HPDE6-E6E7 (cell line): ENCODE data around the gene CREB3L4.

ENCODE experiments used
- DNase-seq: peaks from one replicate; pipeline ENCODE4 v3.0.0; 2011; ENCODE audit warnings: missing footprints; ENCODE audit errors: extremely low spot score

Gene CREB3L4

DNA sequence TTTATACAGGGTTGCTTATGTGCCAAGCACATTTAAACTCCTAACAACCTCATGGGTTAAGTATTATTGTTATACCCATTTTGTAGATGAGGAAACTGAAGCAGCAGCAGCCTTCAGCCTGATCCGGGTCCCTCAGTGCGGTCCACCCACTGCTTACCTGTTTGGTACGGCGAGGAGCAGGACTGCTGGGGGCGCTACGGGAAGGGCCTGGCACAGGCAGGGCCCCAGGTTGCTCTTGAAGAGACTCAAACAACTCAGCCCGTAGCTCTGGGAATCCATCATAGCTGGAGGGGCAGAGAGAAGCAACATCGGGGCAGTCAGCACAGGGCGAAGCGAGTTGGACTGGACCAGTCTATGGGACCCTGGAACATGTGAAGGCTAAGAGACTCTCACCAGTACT lies 30.4 kb upstream of the CREB3L4 start:
- no peak for DNase-seq

DNA sequence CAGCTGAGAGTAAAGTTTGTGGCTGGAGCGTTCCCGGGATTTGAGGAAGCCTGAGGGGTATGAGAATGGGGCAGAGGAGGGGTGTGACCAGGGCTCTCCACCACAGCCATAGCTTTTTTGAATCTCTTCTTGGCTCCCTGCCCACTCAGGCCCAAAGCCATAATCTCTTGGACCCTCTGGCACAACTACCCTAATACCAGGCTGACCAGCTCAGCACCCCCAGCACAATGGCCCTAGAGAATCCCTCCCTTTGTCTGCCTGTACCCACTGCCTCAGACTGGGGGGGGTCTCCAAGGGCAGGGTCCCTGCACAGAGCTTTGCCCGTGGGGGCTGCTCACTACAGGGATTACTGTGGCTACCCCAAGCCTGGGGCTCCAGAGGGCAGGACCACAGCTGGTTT lies 28.7 kb upstream of the CREB3L4 start:
- DNase-seq = no peak

DNA sequence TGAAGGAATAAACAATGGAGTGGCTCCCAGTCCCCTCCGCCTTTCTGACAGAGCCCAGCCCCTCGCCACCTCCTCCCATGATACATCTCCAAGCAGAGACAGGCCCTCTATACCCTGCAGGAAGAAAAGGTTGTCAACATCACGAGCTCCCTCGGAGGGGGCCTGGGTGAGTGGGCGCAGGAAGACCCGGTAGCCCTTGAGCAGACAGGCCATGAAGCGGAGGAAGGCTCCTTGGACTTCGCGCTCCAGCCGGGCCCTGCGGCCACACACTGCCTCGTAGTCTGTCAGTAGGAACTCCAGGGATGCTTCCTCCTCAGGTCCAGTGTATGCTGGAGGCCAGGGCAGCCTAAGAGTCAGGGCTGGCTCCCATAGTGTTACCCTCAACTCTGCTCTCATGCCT lies 28.2 kb upstream of the CREB3L4 start:
- DNase-seq = no peak

DNA sequence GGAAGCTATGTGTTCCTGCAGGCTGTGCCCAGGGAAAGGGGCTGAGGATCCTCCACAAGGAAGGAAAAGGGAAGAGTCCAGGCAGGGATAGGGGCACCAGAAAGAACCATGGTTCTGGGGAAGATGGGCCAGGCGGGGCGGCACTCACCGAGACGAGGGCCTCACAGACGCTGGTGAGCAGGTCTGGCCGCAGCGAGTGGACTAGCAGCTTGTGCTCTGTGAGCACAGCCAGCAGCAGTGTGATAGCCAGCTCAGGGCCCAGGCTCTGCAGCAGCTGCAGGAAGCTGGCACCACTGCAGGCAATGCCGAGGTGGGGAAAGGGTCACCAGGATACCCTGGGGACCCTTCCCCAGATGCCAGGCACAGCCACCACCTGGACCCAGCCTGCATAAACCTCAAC lies 26.9 kb upstream of the CREB3L4 start:
- no peak for DNase-seq

DNA sequence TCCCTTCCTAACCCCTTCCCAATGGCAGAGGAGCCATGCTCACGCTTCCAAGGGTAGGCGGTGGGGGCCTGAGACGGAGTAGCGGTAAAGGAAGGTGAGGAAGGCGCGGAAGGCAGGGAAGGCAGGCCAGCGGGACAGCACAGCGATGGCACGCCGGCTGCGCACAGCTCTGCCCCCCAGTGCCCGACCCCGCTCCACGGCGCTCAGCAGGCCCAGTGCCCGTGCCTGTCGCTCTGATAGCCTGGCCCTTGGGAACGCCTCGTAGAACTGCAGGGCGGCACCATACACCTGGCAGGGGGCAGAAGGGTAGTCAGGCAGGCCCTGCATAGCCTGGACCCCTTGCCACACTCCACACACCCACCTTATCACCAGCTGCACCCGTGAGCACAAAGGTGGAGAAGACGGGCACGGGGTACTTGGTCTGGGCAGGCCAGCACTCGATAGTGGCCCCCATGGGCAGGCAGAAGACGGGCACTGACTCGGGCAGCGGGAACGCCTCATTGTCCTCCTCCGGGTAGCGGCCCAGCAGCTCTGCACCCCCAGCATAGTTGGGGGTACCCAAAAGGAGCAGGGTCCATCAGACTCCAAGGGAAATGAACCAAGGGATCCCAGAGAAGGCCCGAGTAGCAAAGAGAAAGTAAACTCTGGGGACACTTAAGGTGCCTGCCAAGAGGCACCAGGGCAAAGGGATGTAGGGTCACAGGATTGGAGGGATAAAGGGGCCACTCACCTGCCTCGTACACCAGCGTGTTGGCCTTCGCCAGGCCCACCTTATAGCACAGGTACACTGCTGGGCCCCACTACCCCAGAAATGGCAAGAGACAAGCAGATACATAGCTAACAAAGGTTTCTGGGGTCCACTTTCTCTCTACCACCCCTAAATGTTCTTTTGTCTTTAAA lies 25.6 kb upstream of the CREB3L4 start:
- no peak for DNase-seq

DNA sequence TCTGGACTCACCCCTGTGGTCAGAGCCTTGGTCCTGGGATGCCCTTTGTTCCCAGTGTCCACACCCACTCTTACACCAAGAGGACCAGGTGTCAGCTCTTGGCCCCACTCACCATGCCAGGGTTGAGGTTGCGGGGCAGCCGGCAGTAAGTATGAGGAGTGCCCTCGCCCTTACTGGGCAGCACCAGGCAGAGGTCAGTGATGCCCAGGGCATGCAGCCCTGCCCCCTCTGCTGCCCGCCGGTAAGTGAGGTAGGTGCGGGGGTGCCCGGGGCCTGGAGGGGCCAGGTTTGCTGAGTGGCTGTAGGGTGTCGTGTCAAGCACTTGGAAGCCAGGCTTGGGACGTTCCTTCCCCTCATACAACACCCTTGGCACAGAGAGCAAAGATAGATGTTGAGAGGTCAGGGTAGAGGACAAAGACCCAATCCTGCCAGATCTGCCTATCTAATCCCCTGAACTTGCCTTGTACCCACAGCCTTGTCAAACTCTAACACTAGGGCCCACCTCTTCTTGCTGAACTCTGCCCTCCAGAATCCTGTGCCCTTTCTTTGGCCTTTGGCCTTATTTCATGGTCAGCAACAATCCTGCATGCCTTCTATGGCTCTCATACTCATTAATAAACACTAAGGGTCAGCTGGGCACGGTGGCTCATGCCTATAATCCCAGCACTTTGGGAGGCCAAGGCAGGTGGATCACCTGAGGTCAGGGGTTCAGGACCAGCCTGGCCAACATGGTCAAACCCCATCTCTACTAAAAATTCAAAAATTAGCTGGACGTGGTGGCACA lies 24.7 kb upstream of the CREB3L4 start:
- no peak for DNase-seq

DNA sequence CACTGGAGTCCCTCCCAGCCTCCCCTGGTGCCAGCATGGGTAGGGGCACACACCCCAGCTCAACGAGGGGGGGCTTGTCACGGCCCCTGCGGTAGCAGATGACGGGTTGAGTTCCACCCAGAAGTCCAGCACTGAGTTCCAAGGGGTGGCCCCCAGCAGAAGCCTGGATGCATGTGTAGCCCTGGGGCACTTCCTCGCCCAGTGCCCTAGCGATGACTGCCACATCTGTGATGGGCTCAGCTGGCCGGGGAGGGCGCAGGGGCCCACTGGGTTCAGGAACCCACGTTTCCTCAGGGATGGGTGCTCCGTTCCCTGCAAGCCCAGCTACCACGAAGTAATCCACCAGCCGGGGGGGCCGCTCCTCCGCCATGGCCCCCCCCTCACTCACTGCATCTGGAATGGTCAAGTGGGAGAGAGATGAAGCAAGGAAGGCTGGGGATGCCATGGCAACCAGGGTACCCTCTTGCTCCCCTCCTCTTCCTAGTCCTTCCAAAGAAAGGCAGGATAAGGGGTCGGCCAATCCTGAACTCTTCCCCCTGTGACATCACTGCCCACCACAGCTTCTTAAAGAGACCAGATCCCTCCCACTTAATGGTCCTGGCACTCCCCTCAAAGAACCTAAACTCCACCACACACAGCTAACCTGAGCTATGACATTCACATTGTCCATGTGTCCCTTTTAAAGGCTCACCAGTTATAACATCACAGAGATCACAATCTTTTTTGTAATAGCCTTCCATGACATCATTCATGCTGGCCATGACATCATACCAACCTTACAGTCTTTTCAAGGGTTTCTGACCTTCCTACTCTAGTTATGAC lies 23.5 kb upstream of the CREB3L4 start:
- DNase-seq = no peak

DNA sequence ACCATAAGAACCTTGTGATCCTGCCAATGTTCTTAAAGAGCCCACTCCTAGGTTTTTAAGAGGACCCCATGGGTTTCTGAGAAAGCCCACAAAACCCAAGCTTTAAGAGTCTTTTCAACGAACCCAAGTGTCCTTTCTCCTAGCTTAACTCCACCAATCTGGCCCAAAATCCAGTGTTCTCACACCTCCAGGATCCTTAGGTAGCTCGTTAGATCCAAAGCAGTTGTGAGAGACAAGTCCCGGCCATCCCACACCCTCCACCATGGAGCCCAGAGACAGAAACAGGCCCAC lies 22.9 kb upstream of the CREB3L4 start:
- no peak for DNase-seq

DNA sequence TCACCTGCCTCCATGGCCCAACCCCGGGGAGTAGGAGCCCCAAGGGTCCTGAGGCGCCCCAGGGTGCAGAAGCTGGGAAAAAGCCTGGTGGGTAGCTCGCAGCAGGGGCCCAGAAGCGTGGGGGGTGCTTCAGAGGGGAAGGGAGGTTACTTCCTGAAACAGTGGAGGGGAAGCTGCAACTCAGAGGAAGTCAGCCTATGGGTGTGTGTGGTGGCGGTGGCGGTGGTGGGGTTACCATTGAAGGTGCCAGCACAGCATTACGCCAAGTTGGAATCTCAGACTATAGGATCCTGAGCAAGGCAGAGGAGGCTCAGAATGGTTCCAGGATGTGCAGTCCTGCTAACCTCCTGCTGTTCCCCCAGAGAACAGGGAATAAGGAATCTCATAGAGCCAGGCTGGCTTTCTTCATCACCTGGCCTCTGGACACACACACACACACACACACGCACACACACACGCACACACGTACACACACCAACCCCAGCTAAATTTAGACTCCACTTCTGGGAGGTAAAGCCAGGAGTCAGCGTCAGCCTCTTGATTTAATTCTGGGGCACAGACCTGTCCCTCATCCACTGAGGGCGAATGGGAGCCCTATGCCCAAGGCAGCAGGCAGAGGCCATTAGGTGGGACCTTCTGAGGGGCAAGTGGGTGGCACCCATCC lies 22.4 kb upstream of the CREB3L4 start:
- no peak for DNase-seq

DNA sequence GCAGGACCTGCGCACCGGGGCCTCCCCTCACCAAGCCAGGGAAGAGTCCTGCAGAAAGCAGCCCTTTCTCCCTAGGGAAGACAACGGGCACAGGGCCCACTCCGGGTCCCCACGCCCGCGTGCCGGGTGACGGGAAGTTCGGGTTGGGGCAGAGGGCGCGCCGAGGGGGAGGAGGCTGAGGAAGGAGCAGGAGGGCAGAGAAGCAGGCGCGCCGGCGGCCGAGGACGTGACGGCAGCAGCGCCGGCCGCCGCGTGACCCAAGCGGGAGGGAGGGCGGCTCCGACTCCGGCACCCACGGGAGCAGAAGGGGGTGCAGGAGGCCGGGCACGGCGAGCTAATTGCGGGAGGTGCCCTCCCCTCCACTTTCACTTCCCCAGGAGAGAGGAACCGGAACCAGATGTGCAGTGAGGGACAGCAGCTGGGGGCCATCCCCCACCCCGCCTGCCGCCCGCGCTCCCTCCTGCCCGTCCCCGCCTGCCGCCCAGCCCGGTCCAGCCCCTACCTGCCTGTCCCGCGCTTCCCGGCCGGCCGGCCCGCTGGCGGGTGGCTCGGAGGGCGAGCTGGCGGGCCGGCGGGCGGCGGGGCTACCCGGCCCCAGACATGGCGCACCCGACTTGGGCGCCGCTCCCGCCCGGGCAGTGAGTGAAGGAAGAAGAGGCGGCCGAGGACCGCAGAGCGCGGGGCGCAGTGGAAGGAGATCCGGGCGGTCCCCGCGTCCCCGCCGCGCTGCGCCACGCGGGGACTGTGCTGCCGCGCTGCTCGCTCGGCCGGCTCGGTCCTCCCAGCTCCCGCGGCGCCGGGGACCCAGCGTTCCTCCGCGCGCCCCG lies 21.7 kb upstream of the CREB3L4 start:
- peak; percentile 59 for DNase-seq

DNA sequence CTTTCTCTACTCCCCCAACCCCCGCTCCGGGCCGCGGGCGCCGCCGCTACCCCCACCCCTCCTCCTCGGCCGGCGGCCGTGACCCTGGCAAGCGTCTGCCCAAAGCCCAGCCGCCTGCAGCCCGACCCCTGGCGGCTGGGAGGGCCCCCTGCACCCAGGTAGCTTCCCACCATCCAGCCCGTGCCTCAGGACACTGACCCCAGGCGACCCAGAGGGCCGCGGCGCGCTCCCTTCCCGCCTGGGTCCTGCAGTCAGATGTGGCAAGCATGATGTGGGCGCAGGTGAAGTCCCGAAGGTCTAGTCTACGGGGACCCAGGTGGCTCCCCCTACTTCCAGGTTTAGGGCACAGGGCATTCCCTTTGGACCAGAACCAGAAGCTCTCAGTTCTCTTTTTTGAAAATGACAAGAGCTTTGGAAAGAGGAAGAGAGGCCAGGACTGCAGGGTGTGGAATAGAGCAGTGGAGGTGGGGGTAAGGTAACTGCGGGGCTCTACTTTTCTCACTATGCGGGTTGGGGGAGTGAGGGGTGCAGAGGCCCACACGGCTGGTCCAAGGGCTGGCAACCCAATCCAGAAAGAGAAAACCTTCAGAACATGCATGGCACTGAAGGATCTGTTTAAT lies 21.0 kb upstream of the CREB3L4 start, which contains the start of gene DENND4B:
TSS of gene DENND4B (minus strand) at position 97 of the 620 bp plus-strand sequence. CDS start 2,344 bp downstream, outside the sequence.
- DNase-seq = peak; percentile 95

DNA sequence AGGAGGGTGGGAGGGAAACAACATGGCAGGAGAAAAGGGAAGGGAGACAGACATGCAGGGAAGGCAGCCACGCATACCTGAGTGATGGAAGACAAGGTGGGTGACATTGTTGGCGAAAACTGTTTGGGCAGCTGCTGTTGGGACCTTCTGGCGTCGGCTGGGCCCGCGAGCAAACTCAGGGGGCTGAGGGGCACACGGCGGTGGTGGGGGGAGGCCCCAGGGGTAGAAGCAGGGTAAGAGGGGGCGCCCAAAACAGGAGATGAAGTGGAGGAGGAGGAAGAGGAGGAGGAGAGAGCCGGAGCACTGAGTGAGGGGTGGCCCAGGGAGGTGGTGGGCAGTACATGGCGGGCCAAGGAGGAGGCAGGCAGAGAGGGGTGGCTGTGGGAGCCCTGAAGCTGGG lies 16.5 kb upstream of the CREB3L4 start:
- no peak for DNase-seq

DNA sequence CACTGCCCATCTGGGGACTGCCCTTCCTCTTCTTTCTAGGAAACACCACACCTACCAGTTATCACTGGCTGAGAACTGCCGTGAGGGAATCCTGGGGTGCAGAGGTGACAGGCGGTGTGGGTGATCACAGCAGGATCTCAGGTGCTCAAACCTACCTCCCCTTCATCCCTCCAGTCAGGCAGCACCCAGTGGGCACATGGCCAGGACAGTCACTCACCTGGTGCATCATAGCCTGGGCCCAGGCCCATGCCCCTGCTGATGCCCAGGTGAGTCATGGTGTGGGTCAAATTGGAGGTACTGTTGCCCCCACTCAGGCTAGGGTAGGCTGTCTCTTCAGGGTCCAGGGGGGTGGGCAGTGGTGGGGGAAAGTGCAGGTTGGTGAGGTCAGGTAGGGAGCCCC lies 15.9 kb upstream of the CREB3L4 start:
- DNase-seq = no peak

DNA sequence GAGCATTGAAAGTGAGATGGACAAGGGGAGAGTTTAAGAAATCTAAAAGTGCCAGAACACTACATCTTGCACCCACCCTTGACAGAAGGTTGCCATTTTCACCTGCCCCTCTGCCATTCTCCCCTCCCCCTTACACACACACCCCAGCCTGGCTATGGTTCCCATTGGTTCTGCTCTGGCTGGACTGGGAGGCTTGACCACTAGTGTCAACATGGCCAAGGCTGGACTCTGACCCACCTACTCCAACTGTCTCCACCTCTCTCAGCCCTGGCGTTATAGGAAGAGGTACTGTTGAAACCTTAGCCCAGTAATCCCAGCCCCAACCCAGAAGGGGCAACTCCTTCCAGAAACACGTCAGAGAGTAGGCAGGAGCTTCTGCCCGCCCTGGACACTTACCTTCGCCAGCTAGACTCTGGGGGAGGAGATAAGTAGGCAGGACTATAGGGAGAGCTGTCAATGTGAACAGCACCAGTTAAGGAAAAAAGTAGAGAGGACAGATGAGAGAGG lies 13.8 kb upstream of the CREB3L4 start:
- DNase-seq = no peak

DNA sequence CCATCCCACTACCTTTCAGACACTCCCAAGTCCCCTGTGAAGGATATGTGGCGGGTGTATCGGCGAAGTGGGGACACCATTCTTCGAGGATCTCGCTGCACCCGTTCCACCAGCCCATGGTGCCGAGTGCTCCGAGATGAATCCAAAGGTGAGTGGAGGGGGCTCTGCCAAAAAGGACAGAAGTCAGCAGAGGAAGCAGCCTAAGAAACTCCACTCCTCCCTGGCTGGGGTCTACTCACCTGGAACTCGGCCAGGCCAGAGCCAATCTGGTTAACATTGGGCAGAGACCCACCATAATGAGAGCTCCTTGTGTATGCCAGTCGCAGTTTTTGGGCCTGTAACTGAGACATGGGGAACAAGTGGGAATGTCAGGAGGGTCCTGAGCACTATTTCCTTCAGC lies 12.9 kb upstream of the CREB3L4 start:
- DNase-seq = no peak

DNA sequence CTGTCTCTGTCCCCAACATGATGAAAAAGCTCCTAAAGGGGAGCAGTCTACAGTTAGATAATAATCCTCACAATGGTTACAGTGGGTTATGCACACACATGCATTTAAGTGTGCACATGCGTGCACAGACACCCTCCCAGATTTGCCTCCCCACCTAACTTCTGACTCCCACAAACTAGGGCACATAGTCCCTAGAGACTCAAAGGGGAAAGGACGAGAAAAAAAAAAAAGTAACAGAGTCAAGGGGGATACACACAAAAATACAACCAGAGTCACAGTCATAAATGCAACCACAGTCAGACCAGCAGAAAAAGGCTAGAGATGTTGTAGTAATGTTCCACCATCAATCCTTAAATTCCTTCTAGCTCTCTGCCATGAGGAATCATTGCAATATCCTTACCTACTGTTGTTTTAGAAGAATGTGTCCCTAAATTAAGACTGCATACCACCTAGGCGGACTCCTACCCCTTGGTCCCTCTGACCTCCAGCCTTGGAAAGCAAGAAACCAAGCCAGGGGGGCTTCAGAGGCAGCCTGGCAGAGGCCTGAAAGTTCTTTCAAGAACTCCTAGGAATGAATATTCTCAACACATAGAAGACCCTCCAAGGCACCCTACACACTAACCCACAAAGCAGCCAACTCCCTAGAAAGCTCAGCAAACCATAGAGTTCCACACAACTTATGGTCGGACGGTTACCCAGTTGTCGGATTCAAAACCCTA lies 10.5 kb upstream of the CREB3L4 start:
- no peak for DNase-seq

DNA sequence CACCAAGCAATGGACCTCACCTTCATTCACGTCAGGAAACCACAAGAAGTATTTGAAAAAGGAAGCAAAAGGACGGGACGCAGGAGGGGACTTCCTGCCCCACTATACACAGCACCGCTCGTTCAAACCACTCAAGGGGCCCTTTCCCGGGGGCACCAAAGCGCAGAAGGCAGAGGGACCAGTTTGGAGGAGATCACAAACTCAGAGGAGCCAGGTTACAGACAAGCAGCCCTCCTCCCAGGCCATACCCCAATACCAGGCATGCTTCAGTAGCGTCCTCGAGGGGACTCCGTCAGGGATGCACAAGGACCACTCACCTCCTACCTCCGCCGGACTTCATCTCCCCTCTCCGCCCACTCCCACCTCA lies 10.0 kb upstream of the CREB3L4 start:
- DNase-seq = no peak

DNA sequence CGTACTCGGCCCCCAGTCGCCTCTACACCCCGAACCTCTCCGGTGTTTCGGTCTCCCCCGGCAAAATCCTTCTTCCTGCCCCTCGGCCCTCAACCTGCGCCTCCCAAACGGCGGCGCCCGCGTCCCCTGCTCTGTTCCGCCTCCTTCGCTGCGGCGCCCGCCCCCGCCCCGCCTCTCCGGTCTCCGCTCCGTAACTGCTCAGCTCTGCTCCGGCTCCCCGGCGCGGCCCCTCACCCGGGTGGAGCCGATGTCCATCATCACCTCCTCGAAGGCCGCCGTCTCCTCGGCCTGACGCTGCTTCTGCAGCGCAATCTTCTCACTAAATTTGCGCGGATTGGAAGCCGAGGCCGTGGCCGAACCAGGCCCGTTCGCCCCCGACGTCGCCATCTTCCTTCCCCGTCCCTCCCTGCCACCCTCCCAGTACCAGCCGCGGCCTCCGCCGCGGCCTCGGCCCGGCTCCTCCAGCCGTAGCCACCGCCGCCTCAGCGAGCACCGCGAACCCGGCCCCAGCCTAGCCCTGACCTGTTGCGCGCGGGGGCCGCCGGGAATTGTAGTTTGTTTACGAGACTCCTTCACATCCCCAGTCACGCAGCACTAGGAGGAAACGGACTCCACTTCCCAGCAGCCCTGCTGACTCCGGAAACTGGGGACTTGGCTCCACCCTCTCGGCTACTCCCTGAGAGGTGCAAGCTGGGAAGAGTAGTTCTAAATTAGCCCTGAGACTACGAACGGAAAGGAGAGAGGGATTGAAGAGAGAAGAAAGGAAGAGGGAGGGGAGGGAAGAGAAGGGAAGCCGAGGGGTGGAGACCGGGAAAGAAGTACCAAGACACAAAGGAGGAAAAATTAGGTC lies 9.4 kb upstream of the CREB3L4 start, which contains the start of gene CRTC2:
TSS of gene CRTC2 (minus strand) at position 502 of the 850 bp plus-strand sequence. CDS start at position 387, 115 bp downstream.
- DNase-seq = peak; percentile 99

DNA sequence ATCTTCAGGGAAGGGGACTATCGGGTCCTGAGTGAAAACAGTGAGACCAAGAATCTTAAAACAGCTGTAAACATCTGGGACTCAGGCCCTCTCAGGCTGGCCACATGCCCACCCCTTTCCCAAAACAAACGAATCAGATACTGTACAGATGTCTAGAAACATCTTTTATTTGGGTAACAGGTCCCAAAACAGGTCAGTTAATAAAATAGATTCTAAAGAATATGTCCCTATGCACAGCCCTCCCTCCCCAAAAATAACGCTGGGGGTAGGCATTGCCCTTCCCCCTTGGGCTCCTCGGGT lies 8.8 kb upstream of the CREB3L4 start:
- no peak for DNase-seq
